Hematopoietic multipotent progenitor cell treated with erythropoietin and hydrocortisone succinate and interleukin-3 and kit ligand, for 8 days (in vitro differentiated cells): ENCODE results near the gene SLC47A2.

Source experiments
- DNase-seq: peaks from one replicate; pipeline ENCODE4 v3.0.0-alpha.2; 2015

Gene SLC47A2

GRCh38 chr17:19747159-19747719 lies 30.9 kb upstream of the SLC47A2 start:
- DNase-seq = no peak

GRCh38 chr17:19746517-19746916 lies 30.1 kb upstream of the SLC47A2 start:
- DNase-seq = no peak

- peak; percentile 74 for DNase-seq
Observed at GRCh38 chr17:19744922-19745757, 28.8 kb upstream of the SLC47A2 start.

GRCh38 chr17:19744492-19744891 lies 28.1 kb upstream of the SLC47A2 start:
- DNase-seq = no peak

GRCh38 chr17:19743101-19744100 lies 27.0 kb upstream of the SLC47A2 start:
- no peak for DNase-seq

GRCh38 chr17:19742495-19742894 lies 26.1 kb upstream of the SLC47A2 start:
- DNase-seq = no peak

- no peak for DNase-seq
Observed at GRCh38 chr17:19741832-19742457, 25.6 kb upstream of the SLC47A2 start.

- no peak for DNase-seq
Observed at GRCh38 chr17:19740933-19741332, 24.5 kb upstream of the SLC47A2 start.

GRCh38 chr17:19739241-19740201 lies 23.1 kb upstream of the SLC47A2 start:
- no peak for DNase-seq

- no peak for DNase-seq
Observed at GRCh38 chr17:19738757-19739156, 22.4 kb upstream of the SLC47A2 start.

- no peak for DNase-seq
Observed at GRCh38 chr17:19738073-19738449, 21.7 kb upstream of the SLC47A2 start.

GRCh38 chr17:19737305-19738072 lies 21.1 kb upstream of the SLC47A2 start:
- no peak for DNase-seq

GRCh38 chr17:19736071-19736470 lies 19.7 kb upstream of the SLC47A2 start:
- no peak for DNase-seq

- no peak for DNase-seq
Observed at GRCh38 chr17:19733953-19734526, 17.7 kb upstream of the SLC47A2 start.

- no peak for DNase-seq
Observed at GRCh38 chr17:19731626-19732025, 15.2 kb upstream of the SLC47A2 start.

- no peak for DNase-seq
Observed at GRCh38 chr17:19730843-19731242, 14.5 kb upstream of the SLC47A2 start.

GRCh38 chr17:19729900-19730299 lies 13.5 kb upstream of the SLC47A2 start:
- no peak for DNase-seq

- peak; percentile 54 for DNase-seq
Observed at GRCh38 chr17:19728084-19728495, 11.7 kb upstream of the SLC47A2 start.

- DNase-seq = no peak
Observed at GRCh38 chr17:19727501-19728078, 11.2 kb upstream of the SLC47A2 start.
